ENCODE measurements around the gene GATA2. TPM values are rescaled to one million over a fixed set of nuclear protein-coding genes. Genes with fewer than 3 reads are reported as not detected.

Gene GATA2
- total RNA-seq, 6 donors from 2014 or later, result 17.8 to 97.0 (median 63.0) TPM

- Histone ChIP-seq H3K27me3 (no peaks in the 10 kb centered on the region), H3K27ac (no peak overlapping the region), H3K4me3 (no peak overlapping the region), H3K36me3 (no peaks in the 10 kb centered on the region), H3K9me3 (no peaks in the 10 kb centered on the region), H3K4me1 (no peaks in the 10 kb centered on the region)
- TF ChIP-seq EP300 (IDR thresholded peaks at IDR 0.05) (no peak), CTCF (IDR thresholded peaks at IDR 0.05) (no peak), POLR2AphosphoS5 (IDR thresholded peaks at IDR 0.05) (no peak), POLR2A (IDR thresholded peaks at IDR 0.05) (no peak)
- ATAC-seq (ENCODE audit: low FRiP score in 2 of 2) (no peak), DNase-seq (no peak)
- 52 to 59% methylated on average over 22 to 27 of the region's 27 CpGs for WGBS, 2 donors
These were observed 36.0 kb downstream of the GATA2 start for GRCh38 chr3:128456776-128457715.

- WGBS, 2 donors, result 68 to 77% methylated on average over 11 to 16 of the region's 16 CpGs
- Histone ChIP-seq H3K4me1 (no peaks in the 10 kb centered on the region), H3K27ac (no peak overlapping the region), H3K4me3 (no peak overlapping the region), H3K9me3 (no peaks in the 10 kb centered on the region), H3K27me3 (no peaks in the 10 kb centered on the region), H3K36me3 (no peaks in the 10 kb centered on the region)
- ATAC-seq (ENCODE audit: low FRiP score in 2 of 2) (no peak), DNase-seq (no peak)
- TF ChIP-seq EP300 (IDR thresholded peaks at IDR 0.05) (no peak), POLR2AphosphoS5 (IDR thresholded peaks at IDR 0.05) (no peak), CTCF (IDR thresholded peaks at IDR 0.05) (no peak), POLR2A (IDR thresholded peaks at IDR 0.05) (no peak)
These were observed 36.9 kb downstream of the GATA2 start for GRCh38 chr3:128455786-128456748.

DNA sequence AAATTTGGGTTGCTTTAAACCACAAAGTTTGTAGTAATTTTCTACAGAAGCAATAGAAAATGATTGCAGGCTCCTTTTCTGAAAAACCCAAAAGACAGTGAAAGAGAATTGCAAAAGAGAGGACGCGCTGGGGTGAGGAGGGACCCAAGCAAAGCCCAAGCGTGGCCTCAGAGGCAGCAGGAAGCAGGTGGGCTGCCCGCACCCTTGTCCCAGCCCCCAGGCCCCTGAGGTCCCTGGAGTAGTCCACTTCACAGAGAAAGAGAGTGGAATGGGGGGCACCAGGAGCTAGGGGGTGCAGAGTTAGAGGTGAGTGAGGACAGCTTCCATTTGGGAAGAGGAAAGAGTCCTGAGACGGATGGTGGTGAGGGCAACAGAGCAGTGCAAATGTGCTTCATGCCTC is 37.9 kb downstream of the GATA2 start:
- WGBS, 2 donors, result 74 to 80% methylated on average over 5 of the region's 5 CpGs
- no peak overlapping the region for H3K27ac ChIP-seq
- ATAC-seq (ENCODE audit: low FRiP score in 2 of 2), result no peak
- no peak for DNase-seq
- TF ChIP-seq EP300 (IDR thresholded peaks at IDR 0.05) (no peak), CTCF (IDR thresholded peaks at IDR 0.05) (no peak), POLR2AphosphoS5 (IDR thresholded peaks at IDR 0.05) (no peak), POLR2A (IDR thresholded peaks at IDR 0.05) (no peak)
- H3K4me1 ChIP-seq, result no peaks in the 10 kb centered on the region
- no peaks in the 10 kb centered on the region for H3K9me3 ChIP-seq
- no peaks in the 10 kb centered on the region for H3K27me3 ChIP-seq
- H3K36me3 ChIP-seq, result no peaks in the 10 kb centered on the region
- no peak overlapping the region for H3K4me3 ChIP-seq

GRCh38 chr3:128454310-128454618 is 38.7 kb downstream of the GATA2 start:
- TF ChIP-seq CTCF (IDR thresholded peaks at IDR 0.05) (no peak), POLR2A (IDR thresholded peaks at IDR 0.05) (no peak), EP300 (IDR thresholded peaks at IDR 0.05) (no peak), POLR2AphosphoS5 (IDR thresholded peaks at IDR 0.05) (no peak)
- DNase-seq, result no peak
- no peaks in the 10 kb centered on the region for H3K36me3 ChIP-seq
- H3K27ac ChIP-seq, result no peak overlapping the region
- H3K27me3 ChIP-seq, result no peaks in the 10 kb centered on the region
- H3K9me3 ChIP-seq, result no peaks in the 10 kb centered on the region
- no peak overlapping the region for H3K4me3 ChIP-seq
- 90% methylated on average over 2 of the region's 2 CpGs; no CpG with 5 or more reads in 1 of the 2 donors for WGBS, 2 donors
- ATAC-seq (ENCODE audit: low FRiP score in 2 of 2), result no peak
- no peaks in the 10 kb centered on the region for H3K4me1 ChIP-seq
